Endothelial cell of hepatic sinusoid (primary cell): ENCODE data around the gene EPN2.

Experiments used
- in situ Hi-C: cut with HindIII; loops from 2 replicates; pipeline ENCODE4 v1.10.0; 2017; ENCODE audit warnings: low sequenced_read_pairs

Gene EPN2

DNA sequence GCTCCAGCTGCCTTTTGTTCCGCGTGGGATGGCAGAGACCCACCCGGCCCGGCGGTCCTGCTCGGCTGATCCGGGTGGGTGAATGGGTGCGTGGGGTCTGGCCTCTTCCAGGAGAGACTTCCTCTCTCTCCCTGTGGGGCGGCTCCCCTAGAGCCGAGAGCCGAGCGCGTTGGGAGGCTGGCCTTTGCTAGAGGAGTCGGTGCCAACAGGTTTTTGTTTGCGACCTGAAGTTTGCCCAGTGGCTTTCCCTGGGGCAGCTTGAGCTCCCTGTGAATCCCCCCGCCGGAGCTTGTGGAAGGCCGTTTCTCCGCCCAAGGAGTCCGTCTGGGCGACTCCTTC, 970 bp downstream of the EPN2 start:
- in situ Hi-C loops = no loop called here

DNA sequence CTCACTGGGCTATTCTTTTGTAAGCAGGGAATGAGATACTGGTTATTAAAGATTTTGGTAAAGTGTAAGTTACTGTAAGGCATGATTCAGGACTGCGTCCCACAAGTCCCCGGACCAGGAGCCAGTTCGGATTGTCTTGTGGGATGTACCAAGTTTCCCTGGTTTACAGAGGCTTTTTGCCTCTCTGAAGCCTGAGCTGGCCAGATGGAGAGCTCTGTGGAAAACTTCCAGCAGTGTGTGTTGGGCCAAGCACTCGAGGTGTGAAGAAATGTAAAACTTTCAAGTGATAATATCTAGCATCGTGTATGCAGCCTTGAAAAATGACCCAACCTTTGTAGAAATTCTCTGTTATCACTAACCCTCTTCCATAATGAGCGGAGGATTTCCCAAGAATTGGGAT, 2.4 kb downstream of the EPN2 start:
- in situ Hi-C loops = no loop called here

DNA sequence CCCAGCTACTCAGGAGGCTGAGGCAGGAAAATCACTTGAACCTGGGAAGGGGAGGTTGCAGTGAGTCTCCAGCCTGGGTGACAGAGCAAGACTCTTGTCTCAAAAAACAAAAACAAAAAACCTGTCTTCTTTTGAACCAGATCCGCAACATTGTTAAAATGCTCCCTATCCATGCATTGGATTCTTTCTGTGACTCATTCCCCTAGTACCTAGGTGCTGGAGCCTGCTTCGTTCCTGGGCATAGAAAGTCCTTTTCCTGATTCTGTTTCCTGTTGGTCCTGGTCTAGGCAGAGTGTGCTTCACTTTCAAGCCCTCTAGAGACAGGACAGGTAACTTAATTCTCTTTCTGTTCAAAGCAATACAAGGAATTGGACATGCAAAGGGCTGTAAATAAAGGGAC, 5.2 kb downstream of the EPN2 start:
- in situ Hi-C loops = no loop called here

DNA sequence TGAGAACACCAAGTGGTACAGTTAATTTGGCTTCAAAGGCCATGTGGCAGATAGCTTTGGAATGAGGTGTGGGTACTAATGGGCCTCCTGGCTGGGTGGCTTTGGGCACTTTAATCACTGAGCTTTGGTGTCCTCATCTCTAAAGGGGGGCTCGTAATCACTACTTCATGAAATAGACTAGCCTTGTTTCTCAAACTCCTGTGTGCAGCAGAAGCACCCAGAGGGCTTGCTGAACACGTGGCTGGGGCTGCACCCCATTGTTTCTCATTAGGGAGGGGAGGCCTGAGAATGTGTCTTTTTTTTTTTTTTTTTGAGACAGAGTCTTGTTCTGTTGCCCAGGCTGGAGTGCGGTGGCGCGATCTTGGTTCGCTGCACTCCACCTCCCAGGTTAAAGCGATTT, 5.8 kb downstream of the EPN2 start:
- in situ Hi-C loops = no loop called here

DNA sequence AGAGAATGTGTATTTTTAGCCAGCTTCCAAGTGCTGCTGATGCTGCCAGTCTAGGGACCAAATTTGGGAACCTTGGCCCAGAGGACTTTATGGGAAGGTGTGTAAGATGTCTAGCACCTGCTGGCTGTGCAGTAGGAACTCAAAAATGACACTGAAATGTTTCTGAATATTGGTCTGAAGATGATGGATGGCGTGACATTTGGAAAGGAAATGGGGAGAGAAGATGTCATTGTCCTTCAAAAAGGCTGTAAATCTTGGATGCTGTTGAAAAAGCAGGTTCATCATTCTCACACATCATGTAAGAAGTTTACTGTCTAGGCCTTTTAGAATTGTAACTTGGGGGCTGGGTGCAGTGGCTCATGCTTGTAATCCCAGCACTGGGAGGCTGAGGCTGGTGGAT, 6.7 kb downstream of the EPN2 start:
- in situ Hi-C loops = no loop called here

DNA sequence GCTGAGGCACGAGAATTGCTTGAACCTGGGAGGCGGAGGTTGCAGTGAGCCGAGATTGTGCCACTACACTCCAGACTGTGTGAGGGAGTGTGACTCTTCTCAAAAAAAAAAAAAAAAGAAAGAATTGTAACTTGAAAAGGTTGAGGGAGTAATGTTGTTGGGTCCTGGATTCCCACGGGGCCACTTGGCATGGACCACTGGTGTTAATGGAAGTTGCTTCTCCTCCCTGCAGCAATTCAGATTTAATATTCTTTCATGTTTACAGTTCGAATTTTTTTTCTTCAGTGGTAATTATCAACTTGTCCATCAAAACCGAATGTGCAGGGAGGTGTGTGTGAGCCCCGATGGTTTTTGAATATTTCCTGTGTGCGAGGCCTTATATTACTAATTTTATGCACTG, 7.2 kb downstream of the EPN2 start:
- in situ Hi-C loops = no loop called here

DNA sequence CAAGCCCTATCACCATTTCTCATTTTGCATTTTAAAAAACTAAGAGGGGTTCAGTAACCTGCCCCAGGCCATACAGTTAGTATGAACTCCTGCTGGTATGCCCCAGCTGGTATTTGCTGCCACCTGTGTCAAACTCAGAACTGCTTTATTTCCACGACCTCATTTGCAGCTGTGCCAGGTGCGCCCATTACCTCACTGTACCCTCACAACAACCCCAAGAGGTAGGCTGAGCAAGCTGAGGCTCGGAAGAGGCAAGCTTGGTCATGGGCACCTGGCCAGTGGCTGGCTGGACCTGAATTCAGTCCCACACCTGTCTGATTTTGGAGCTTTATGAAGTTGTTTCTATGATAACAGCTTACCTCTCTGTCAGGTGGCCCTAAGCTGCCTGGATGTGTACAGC, 7.6 kb downstream of the EPN2 start:
- in situ Hi-C loops = no loop called here

DNA sequence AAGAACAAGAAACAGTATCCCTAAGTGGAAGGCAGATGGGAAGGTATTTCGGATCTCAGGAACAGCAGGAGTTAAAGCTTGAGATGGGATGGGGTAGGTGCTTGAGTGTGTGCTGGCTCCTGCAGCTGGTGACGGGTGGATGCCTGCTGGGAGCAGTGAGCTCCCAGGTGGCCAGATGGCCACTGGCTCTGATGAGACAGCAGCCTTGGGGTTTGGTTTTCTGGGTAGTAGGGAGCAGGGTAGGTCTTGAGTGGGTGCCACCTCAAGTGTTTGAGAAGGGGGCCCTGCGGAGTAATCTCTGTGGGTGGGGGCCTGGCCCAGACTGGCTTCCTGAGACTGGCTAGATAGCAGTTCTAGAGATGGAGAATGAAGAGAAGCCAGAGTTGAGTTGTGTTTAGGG, 10.3 kb downstream of the EPN2 start:
- in situ Hi-C loops = no loop called here

DNA sequence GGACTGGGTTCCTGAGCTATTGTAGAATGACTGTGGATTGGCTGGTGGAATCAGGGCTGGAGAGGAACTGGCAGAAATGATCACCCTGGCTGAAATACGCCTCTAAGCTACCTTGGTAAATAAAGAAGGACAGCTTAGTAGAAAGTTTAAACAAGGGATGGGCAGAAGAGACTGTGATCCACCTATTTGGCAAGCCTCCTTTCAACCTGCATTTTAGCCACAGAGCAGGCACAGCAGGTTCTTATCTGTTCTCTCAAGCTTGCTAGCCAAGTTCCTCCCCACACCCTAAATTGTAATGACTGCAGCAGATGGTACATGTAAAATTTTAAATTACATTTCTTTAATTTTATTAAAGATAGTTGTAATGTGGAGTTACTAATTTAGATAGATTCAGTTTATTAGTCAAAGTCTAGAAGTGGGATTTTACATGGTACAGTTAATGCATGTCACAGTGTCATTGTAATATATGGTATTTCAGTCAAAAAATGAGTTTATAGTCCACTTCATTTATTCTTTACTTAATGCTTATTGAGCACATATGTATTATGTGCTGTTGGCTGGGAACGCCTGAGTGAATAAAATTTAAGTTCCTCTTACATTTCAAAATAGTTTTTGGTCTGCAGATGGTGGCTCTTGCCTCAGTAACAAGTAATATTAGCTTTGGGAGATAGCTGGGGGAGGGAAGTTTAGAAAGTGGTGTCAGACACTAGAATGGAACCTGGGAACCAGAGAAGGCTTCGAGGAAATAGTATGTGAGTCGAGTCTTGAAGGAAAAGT, 11.2 kb downstream of the EPN2 start:
- in situ Hi-C loops = no loop called here

DNA sequence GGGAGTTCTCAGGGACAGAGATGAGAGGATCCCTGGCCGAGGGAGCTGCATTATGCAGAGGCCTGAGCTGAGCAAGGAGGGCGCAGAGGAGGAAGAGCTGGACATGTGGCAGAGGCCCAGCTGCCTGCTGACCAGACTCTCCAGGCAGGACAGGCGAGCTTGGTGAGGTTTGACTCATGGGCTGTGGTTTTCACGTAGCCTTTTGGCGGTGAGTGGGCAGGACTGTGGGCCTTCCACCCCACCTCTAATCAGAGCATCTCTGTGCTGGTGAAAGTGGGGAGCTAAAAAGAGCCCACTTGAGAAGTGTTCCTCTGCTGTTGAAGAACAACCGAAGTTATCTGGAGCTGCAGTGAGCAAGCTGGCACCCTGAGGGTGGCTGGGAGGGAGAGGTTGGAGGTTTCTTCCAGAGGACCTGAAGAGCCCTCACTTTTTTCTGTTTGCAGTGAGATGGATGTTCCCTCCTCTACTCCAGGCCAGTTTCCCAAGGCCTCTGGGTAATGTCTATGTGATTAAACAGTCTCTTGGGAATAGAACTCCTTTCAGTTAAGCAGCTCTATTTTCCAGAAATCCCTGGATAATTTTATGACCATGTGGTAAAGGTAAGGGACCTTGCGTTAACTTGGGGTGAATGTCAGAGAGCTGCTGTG, 11.9 kb downstream of the EPN2 start:
- in situ Hi-C loops = no loop called here

DNA sequence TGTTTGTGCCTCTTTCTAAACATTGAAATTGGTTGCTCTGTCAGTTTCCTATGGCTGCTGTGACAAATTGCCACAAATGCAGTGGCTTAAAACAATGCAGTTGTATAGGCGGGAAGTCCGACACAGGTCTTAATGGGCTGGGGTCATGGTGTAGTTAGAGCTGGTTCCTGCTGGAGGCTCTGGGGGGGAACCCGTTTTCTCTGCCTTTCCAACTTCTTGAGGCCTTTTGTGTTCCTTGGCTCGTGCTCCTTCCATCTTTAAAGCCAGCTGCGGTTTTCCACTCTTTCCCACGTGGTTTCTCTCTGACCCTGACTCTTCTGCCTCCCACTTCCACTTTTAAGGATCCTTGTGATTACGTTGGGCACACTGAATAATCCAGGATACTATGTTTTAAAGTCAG, 12.5 kb downstream of the EPN2 start:
- in situ Hi-C loops = no loop called here

DNA sequence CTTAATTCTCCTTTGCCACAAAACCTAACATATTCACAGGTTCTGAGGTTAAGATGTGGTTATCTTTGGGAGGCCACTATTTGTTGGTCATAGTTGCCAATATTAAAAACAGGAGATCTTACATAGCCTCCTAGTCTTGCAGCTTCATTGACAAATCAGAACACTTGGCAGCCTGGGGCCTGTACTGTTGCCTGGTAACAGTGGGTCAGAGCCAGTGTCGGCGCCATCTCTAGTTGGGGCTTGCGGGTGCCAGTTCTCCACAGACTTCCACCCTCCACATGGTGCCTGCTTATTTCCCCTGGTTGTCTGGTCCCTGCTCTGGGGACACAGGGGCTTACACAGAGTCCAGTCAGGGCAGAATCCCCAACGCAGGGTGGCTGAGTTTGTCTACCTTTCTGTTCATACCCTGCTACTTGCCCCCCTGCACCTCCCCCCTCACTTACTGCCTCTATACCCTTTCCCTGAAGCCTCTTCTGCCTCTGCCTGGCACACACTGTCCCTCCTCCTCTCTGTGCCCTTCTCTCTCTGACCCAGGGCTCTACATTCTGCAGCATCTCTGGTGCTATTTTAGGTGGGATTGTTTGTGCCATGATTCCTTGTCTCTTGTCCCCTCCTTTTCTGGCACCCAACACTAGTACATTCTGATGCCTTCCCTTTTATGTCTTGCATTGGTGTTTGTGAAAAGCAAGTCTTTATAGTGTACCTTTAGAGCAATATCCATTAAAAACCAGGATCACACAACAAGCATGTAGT, 13.4 kb downstream of the EPN2 start:
- in situ Hi-C loops = no loop called here

DNA sequence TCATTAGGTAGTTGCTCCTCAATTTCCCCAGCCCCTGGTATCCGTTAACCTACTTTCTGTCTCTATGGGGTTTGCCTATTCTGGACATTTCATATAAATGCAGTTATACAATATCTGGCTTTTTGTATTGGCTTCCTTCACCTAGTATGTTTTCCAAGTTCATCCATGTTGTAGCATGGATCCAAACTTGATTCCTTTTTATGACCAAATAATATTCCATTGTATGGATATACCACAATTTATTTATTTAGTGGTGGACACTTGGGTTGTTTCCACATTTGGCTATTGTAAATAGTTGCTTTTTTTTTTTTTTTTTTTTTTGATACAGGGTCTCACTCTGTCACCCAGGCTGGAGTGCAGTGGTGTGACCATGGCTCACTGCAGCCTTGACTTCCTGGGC, 15.9 kb downstream of the EPN2 start:
- in situ Hi-C loops = no loop called here

DNA sequence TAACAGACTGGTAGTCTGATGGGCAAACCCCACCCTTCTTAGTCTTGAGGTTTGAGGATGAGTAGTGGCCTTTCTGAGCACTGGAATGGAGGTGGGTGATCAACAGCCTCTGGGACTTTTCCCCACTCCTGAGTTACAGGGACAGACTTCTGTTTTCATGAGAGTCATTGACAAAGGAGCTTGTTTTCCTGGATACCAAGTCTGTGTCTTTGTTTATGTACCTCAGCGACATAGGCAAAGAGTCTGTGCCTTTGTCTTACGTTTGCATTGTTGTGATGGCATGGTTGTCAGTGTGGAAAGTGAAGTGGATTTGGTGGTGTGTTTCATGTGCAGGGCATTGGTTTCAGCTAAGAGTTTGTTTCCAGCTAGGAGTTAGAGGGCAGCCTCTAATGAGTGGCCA, 17.5 kb downstream of the EPN2 start:
- in situ Hi-C loops = no loop called here

DNA sequence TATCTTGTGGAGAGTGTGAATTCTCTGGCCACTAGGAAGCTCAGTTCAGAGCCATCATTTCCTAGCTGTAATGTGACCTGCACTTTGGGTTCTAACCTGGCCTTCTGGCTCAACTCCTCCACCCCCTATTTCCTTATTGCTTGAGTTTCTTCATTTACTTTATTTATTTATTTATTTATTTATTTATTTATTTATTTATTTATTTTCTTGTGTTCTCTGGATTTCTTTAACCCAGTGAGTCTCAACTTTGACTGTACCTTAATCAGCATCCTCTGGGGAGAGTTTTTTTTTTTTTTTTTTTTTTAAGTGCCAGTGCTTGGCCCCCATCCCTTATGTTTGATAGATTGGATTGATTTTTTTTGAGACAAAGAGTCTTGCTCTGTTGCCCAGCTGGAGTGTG, 18.1 kb downstream of the EPN2 start:
- in situ Hi-C loops = no loop called here

DNA sequence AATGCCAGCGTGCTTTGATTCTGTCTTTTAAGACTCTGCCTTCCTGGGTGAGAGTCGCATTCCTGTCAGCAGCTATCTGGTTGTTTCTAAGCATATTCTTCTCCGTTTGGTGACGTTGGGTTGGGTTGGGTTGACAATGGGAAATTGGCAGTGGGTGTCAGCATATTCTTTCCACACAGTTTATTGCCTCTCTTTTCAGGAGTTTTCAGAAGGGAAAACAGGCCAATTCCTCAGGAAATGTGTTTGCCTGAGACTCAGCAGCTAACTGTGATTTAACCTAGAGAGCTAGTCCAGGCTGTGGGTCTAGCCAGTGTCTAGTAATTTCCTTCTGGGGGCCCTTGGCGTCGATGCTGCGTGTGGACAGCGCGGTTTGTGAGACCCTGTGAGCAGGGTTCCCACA, 21.2 kb downstream of the EPN2 start:
- in situ Hi-C loops = no loop called here

DNA sequence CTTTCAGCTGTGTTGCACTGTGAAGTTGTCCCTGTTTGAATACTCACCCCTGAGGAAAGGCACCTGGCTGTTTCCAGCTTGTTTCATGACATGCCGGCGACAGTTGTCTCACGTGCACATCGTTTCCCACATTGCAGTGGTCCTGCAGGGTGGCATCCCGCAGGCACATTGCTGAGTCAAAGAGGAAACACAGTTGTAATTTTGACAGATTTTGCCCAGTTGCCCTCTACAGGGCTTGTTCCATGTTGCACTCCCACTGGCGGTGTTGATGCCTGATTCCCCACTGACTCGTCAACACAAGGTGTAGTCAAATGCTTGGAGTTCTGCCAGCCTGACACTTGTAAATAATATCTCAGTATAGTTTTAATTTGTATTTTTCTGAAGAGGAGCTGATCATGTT, 23.8 kb downstream of the EPN2 start:
- in situ Hi-C loops = no loop called here

DNA sequence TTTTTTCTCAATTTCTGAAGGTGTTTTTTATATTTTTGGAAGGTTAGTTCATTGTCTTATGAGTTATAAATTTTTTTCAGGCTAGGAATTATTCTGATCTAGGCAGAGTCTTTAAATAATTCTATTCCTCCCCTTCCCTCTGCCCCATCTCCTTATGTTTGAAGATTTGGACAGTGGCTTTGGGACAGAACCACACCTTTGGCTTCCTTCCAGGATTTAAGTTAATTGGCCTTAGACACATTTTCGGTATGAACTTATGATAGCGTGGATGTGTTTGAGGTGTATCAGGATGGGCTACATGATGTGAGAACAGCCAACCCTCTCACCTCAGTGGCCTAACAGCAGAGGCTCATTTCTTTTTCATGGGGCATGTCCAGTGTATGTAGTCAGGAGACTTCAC, 24.3 kb downstream of the EPN2 start:
- in situ Hi-C loops = no loop called here

DNA sequence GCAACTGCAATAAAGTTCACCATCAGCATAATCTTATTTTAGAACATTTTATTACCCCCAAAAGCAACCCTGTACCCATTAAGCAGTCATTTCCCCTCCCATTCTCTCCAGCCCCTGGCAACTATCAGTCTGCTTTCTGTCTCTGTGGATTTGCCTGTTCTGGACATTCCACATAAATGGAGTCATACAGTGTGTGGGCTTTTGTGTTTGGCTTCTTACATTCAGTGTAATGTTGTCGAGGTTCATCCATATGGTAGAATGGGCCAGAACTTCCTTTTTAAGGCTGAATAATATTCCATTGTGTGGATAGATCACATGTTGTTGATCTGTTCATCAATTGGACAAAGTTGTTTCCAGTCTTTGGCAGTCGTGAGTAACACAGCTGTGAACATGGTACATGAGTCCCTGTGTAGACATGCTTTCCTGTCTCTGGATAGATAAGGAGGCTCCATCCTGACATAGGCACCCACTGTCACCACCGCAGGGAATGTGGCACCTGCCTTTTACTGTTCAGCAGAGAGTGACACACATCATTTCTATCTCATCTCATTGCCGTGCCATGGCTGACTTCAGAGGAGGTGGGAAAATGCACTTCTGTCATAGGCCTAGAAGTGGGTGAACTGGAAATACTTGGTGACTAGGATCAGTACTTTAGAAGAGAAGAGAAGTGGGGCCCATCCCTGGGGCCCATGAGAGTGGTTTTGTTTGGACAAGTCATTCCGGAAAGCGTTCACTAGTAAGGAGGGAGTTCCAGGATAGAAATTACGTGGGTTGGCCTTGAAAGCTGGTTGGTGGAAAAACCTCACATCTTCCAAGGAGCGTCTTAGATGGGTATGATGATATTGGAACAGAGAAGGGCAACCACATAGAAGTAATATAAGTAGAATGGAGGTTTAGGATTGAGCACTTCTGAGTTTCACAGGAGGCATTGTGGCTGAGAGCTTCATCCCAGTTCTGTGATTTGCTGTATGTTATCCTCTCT, 25.8 kb downstream of the EPN2 start:
- in situ Hi-C loops = no loop called here

DNA sequence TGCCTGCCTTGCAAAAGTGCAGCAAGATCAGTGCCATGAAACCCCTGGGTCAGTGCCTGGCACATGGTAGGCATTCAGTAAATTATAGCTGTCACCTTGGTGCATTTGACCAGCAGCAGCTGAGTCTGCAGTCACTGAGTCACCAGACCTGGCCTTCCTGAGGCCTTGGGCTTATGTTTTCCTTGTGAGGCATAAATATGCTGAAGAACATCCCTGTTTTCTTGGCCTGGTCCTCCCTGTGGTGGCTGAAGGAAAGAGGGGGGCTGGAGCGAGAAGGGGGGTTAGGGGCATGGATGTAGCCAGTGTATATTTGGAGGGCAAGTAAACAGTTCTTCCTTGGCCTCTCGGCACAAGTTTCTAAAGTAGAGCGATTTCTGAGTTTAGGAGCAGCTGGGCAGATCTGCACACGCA, 26.5 kb downstream of the EPN2 start:
- in situ Hi-C loops = no loop called here

DNA sequence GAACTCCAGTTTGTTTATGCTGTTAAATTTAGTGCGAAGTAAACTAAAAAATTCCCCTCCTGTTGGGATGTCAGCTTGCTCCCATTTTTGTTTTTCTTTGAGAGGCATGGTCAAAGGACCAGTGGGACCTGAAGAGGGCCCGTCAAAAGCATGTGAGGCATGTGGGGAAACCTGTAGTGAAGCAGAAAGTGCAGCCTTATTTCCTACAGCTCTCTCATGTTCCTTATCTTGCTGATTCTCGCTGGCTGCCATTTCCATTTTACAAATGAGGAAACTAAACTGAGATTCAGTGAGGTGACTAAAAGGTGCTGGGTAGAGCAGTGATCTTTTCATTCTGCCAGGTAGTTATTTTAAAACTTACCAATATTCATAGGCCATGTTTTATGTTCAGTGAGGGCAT, 27.1 kb downstream of the EPN2 start:
- in situ Hi-C loops = no loop called here
